ENCODE data around the gene PELO. TPM values are rescaled to one million over a fixed set of nuclear protein-coding genes. Genes with fewer than 3 reads are reported as not detected.
A peak's percentile ranks its signal among the peaks of the same experiment; 100 is the strongest.

The PELO gene
- total and polyA plus RNA-seq, 2 donors (not counting 3 experiments of a cell fraction or from before 2014, with no cell fraction given), result 8.6 to 13.2 TPM

- DNase-seq (ENCODE audit: low read depth, low spot score) (no peak), FAIRE-seq (no peak)
- no peaks in the 10 kb centered on the region for H4K20me1 ChIP-seq (replicated peaks; ENCODE audit: control insufficient read depth, extremely low read depth, insufficient read depth, low read length)
- TF ChIP-seq FOS (IDR thresholded peaks at IDR 0.05; ENCODE audit: borderline replicate concordance, insufficient read depth, low read length), result no peak
- H3K4me1 ChIP-seq (ENCODE audit: control insufficient read depth, extremely low read depth, insufficient read depth, low read length), result peaks cover 11% of the 10 kb centered on the region
- no peaks in the 10 kb centered on the region for H3K9me3 ChIP-seq (replicated peaks; ENCODE audit: control insufficient read depth, insufficient read depth, low read length)
- H3K27me3 ChIP-seq (ENCODE audit: control insufficient read depth in 2 of 2, insufficient read depth in 2 of 2, low read length in 2 of 2), result no peaks in the 10 kb centered on the region
- H3K9me1 ChIP-seq (replicated peaks; ENCODE audit: control insufficient read depth, extremely low read depth, insufficient read depth, low read length), result no peaks in the 10 kb centered on the region
- ChIA-PET POLR2A (no interaction called here), CTCF (interaction anchor here (1.2 kb wide), 1 partner anchor 119 kb away, joined by 5 read pairs; no protein-coding TSS in a partner anchor)
- no peaks in the 10 kb centered on the region for H3K36me3 ChIP-seq (ENCODE audit: control insufficient read depth in 2 of 2, extremely low read depth in 1 of 2, insufficient read depth in 2 of 2, low read length in 2 of 2)
- H3K27ac ChIP-seq (ENCODE audit: insufficient read depth, low read depth, low read length), result no peak overlapping the region
- H3K9ac ChIP-seq (replicated peaks; ENCODE audit: extremely low read depth, insufficient read depth, low read length), result no peak overlapping the region
- dilution Hi-C loops (cut with MboI; ENCODE audit: extremely low pct_ligation_motif_present, low sequenced_read_pairs) (no loop called here), intact Hi-C loops (cut with micrococcal nuclease) (no loop called here)
- no peak overlapping the region for H3K4me2 ChIP-seq (ENCODE audit: insufficient read depth, low read length)
- no peak overlapping the region for H2AFZ ChIP-seq (ENCODE audit: low read depth, low read length)
- H3K4me3 ChIP-seq (replicated peaks in 1 of 3; ENCODE audit: insufficient read depth in 1 of 3, low read depth in 1 of 3, low read length in 3 of 3), result no peak overlapping the region
- H3K79me2 ChIP-seq (ENCODE audit: control insufficient read depth, insufficient read depth, low read length), result peaks cover 11% of the 10 kb centered on the region
- no TSS peak for BruUV-seq (replicated peaks)
Observed at GRCh38 chr5:52796516-52797103, 8.9 kb downstream of the PELO start.

GRCh38 chr5:52798938-52799337 lies 11.2 kb downstream of the PELO start:
- Histone ChIP-seq H3K9me3 (replicated peaks; ENCODE audit: control insufficient read depth, insufficient read depth, low read length) (no peaks in the 10 kb centered on the region), H3K4me3 (replicated peaks in 1 of 3; ENCODE audit: insufficient read depth in 1 of 3, low read depth in 1 of 3, low read length in 3 of 3) (peak overlapping the region; percentile 66 to 90 (median 69)), H3K79me2 (ENCODE audit: control insufficient read depth, insufficient read depth, low read length) (peaks cover 30% of the 10 kb centered on the region), H3K27ac (ENCODE audit: insufficient read depth, low read depth, low read length) (peak overlapping the region; percentile 58), H2AFZ (ENCODE audit: low read depth, low read length) (peak overlapping the region; percentile 85), H3K4me1 (ENCODE audit: control insufficient read depth, extremely low read depth, insufficient read depth, low read length) (peaks cover 25% of the 10 kb centered on the region), H3K9me1 (replicated peaks; ENCODE audit: control insufficient read depth, extremely low read depth, insufficient read depth, low read length) (no peaks in the 10 kb centered on the region), H3K4me2 (ENCODE audit: insufficient read depth, low read length) (peak overlapping the region; percentile 91), H4K20me1 (replicated peaks; ENCODE audit: control insufficient read depth, extremely low read depth, insufficient read depth, low read length) (no peaks in the 10 kb centered on the region), H3K36me3 (ENCODE audit: control insufficient read depth in 2 of 2, extremely low read depth in 1 of 2, insufficient read depth in 2 of 2, low read length in 2 of 2) (no peaks in the 10 kb centered on the region), H3K27me3 (ENCODE audit: control insufficient read depth in 2 of 2, insufficient read depth in 2 of 2, low read length in 2 of 2) (no peaks in the 10 kb centered on the region), H3K9ac (replicated peaks; ENCODE audit: extremely low read depth, insufficient read depth, low read length) (peak overlapping the region; percentile 79)
- intact Hi-C loops (cut with micrococcal nuclease), result loop anchor here (1.0 kb wide), 2 partner anchors 11 to 116 kb away; no protein-coding TSS in a partner anchor
- no peak for FAIRE-seq
- POLR2A ChIA-PET, result no interaction called here
- no TSS peak for BruUV-seq (replicated peaks)
- no peak for DNase-seq (ENCODE audit: low read depth, low spot score)
- TF ChIP-seq FOS (IDR thresholded peaks at IDR 0.05; ENCODE audit: borderline replicate concordance, insufficient read depth, low read length) (no peak), POLR2A (IDR thresholded peaks at IDR 0.05; ENCODE audit: low read depth, low read length) (no peak), GATA2 (IDR thresholded peaks at IDR 0.05; ENCODE audit: insufficient read depth, insufficient read length, low read depth, low read length) (no peak), MYC (IDR thresholded peaks at IDR 0.05; ENCODE audit: low read depth, low read length) (no peak), POLR2AphosphoS5 (IDR thresholded peaks at IDR 0.05; ENCODE audit: insufficient read depth, low read depth, low read length) (no peak), JUN (IDR thresholded peaks at IDR 0.05; ENCODE audit: borderline replicate concordance, insufficient read depth, insufficient read length, low read depth) (no peak), CTCF (IDR thresholded peaks at IDR 0.05; ENCODE audit: extremely low read depth in 1 of 2, insufficient read depth in 1 of 2, low read depth in 1 of 2, low read length in 2 of 2) (no peak), EZH2 (IDR thresholded peaks at IDR 0.05; ENCODE audit: borderline replicate concordance, low read depth, low read length, severe bottlenecking) (no peak)
- TF ChIP-seq, protein P1, sequence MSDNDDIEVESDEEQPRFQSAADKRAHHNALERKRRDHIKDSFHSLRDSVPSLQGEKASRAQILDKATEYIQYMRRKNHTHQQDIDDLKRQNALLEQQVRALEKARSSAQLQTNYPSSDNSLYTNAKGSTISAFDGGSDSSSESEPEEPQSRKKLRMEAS (IDR thresholded peaks at IDR 0.05; ENCODE audit: insufficient read depth, insufficient read length), result no peak
- dilution Hi-C loops (cut with MboI; ENCODE audit: extremely low pct_ligation_motif_present, low sequenced_read_pairs), result no loop called here
- CTCF ChIA-PET, result interaction anchor here (1.0 to 4.6 kb wide), 12 partner anchors 9 to 117 kb away, joined by 3 to 71 read pairs (median 6); partner anchors contain the start of genes ITGA1 and PELO

Measured in endothelial cell of umbilical vein (primary cell).